Activated T-cell treated with anti-CD3 and anti-CD28 coated beads, Interleukin-2, amount 50 U/mL, for 24 hours (primary cell): ENCODE data around the gene LVRN.
A peak's percentile ranks its signal among the peaks of the same experiment; 100 is the strongest.

Source experiments
- DNase-seq: peaks from one replicate; pipeline ENCODE4 v3.0.0-alpha.2; 2020
- H3K27ac Mint-ChIP-seq: 2 replicates; pipeline ENCODE4 v1.8.0; 2020; ENCODE audit warnings: mild to moderate bottlenecking, mixed read lengths
- H3K27me3 Mint-ChIP-seq: 2 replicates; pipeline ENCODE4 v1.8.0; 2020; ENCODE audit warnings: mixed read lengths
- H3K36me3 Mint-ChIP-seq: 2 replicates; pipeline ENCODE4 v1.8.0; 2020; ENCODE audit warnings: low read depth, mixed read lengths
- H3K4me1 Mint-ChIP-seq: 2 replicates; pipeline ENCODE4 v1.8.0; 2020; ENCODE audit warnings: low read depth, mixed read lengths
- H3K4me3 Mint-ChIP-seq: 2 replicates; pipeline ENCODE4 v1.8.0; 2020; ENCODE audit warnings: mild to moderate bottlenecking, moderate library complexity, mixed read lengths
- H3K9me3 Mint-ChIP-seq: 2 replicates; pipeline ENCODE4 v1.8.0; 2020; ENCODE audit warnings: mixed read lengths

The LVRN gene

GRCh38 chr5:116075191-116075831 lies 113.0 kb downstream of the LVRN start:
- peaks cover 26% of the 10 kb centered on the region for H3K4me1 Mint-ChIP-seq
- H3K4me3 Mint-ChIP-seq, result peak overlapping the region; percentile 48
- DNase-seq, result no peak
- H3K36me3 Mint-ChIP-seq, result peaks cover 1% of the 10 kb centered on the region
- peak overlapping the region; percentile 60 for H3K27ac Mint-ChIP-seq
- H3K9me3 Mint-ChIP-seq, result no peaks in the 10 kb centered on the region
- H3K27me3 Mint-ChIP-seq, result peaks cover 10% of the 10 kb centered on the region

GRCh38 chr5:116076496-116076895 lies 114.2 kb downstream of the LVRN start:
- H3K27ac Mint-ChIP-seq, result peak overlapping the region; percentile 28
- peaks cover 27% of the 10 kb centered on the region for H3K4me1 Mint-ChIP-seq
- H3K4me3 Mint-ChIP-seq, result peak overlapping the region; percentile 35
- peaks cover 8% of the 10 kb centered on the region for H3K27me3 Mint-ChIP-seq
- DNase-seq, result no peak
- H3K9me3 Mint-ChIP-seq, result no peaks in the 10 kb centered on the region
- H3K36me3 Mint-ChIP-seq, result peaks cover 5% of the 10 kb centered on the region
